HepG2 (cell line): ENCODE data around the gene PIANP. TPM values are rescaled to one million over a fixed set of nuclear protein-coding genes. Genes with fewer than 3 reads are reported as not detected.
A peak's percentile ranks its signal among the peaks of the same experiment; 100 is the strongest.

Experiments
- CREM ChIP-seq, 2 experiments: sonication (generic) in 1 of 2; formaldehyde crosslinking in 1 of 2; IDR thresholded peaks; 2 replicates each; pipeline versions ENCODE4 v1.4.0 to v1.6.1; 2016 to 2020; ENCODE audit warnings: antibody characterized with exemption in 1 of 2, mild to moderate bottlenecking in 1 of 2, missing genetic modification reagents in 1 of 2
- KLF9 ChIP-seq: IDR thresholded peaks from 2 replicates; pipeline ENCODE4 v1.6.1; 2016; ENCODE audit warnings: low read depth
- KMT2A ChIP-seq: sonication (generic); formaldehyde crosslinking; IDR thresholded peaks from 2 replicates; pipeline ENCODE4 v1.4.0; 2020; ENCODE audit warnings: missing genetic modification reagents
- MIER3 ChIP-seq: IDR thresholded peaks from 2 replicates; pipeline ENCODE4 v1.6.1; 2016; ENCODE audit warnings: missing compliant biosample characterization, borderline replicate concordance
- POLR2A ChIP-seq, 2 experiments: IDR thresholded peaks; 2 replicates each; pipeline ENCODE4 v1.6.1; 2011; ENCODE audit warnings: low read depth in 2 of 2, low read length in 2 of 2, mild to moderate bottlenecking in 1 of 2, moderate library complexity in 1 of 2; ENCODE audit not compliant: insufficient read depth in 1 of 2
- ZNF224 ChIP-seq: sonication (generic); formaldehyde crosslinking; IDR thresholded peaks from 2 replicates; pipeline ENCODE4 v1.5.0; 2020; ENCODE audit warnings: mild to moderate bottlenecking, missing genetic modification reagents
- ZNF263 ChIP-seq: sonication (generic); formaldehyde crosslinking; IDR thresholded peaks from 2 replicates; pipeline ENCODE4 v1.4.0; 2020; ENCODE audit warnings: missing genetic modification reagents
- ZNF274 ChIP-seq: sonication (generic); formaldehyde crosslinking; IDR thresholded peaks from 2 replicates; pipeline ENCODE4 v1.5.1; 2020; ENCODE audit warnings: mild to moderate bottlenecking, missing genetic modification reagents
- ZNF292 ChIP-seq: sonication (generic); formaldehyde crosslinking; IDR thresholded peaks from 2 replicates; pipeline ENCODE4 v1.8.1; 2022; ENCODE audit warnings: mild to moderate bottlenecking, low read depth, missing genetic modification reagents, borderline replicate concordance
- ZNF343 ChIP-seq: sonication (generic); formaldehyde crosslinking; IDR thresholded peaks from 2 replicates; pipeline ENCODE4 v1.4.0; 2020; ENCODE audit warnings: mild to moderate bottlenecking, missing genetic modification reagents
- ZNF383 ChIP-seq: sonication (generic); formaldehyde crosslinking; IDR thresholded peaks from 2 replicates; pipeline ENCODE4 v1.4.0; 2020; ENCODE audit warnings: missing genetic modification reagents, mild to moderate bottlenecking, borderline replicate concordance
- ZNF432 ChIP-seq: sonication (generic); formaldehyde crosslinking; IDR thresholded peaks from 2 replicates; pipeline ENCODE4 v1.5.0; 2020; ENCODE audit warnings: missing genetic modification reagents, mild to moderate bottlenecking, borderline replicate concordance
- ZNF713 ChIP-seq: sonication (generic); formaldehyde crosslinking; IDR thresholded peaks from 2 replicates; pipeline ENCODE4 v1.4.0; 2020; ENCODE audit warnings: mild to moderate bottlenecking, missing genetic modification reagents
- polyA plus RNA-seq, 8 experiments: library from polyadenylated mRNA; depleted of rRNA in 3 of 8; stranded (reverse) in 7 of 8; unstranded in 1 of 8; fragments of >200 nt; fragmentation: Illumina TruSeq in 4 of 8; extraction: Trizol in 4 of 8; gene quantifications; 2 replicates each; pipeline versions ENCODE4 v1.2.1 to v1.2.3, GENCODE V29; 2011 to 2016; ENCODE audit warnings: low read depth in 4 of 8, missing spikeins in 1 of 8, mixed read lengths in 1 of 8; ENCODE audit not compliant: insufficient read depth in 1 of 8
- total RNA-seq, 5 experiments: library from RNA; depleted of rRNA; stranded (reverse); fragments of >200 nt; fragmentation: Illumina TruSeq; extraction: Trizol; gene quantifications; 2 replicates each; pipeline ENCODE4 v1.2.3, GENCODE V29; 2016; ENCODE audit warnings: low read depth in 1 of 5
- TF ChIP-seq, protein P1 (sequence below): sonication (generic); formaldehyde crosslinking; IDR thresholded peaks from 2 replicates; pipeline ENCODE4 v1.4.0; 2020; ENCODE audit warnings: low read depth, mild to moderate bottlenecking, missing genetic modification reagents
- TF ChIP-seq, protein P2 (sequence below): sonication (generic); formaldehyde crosslinking; IDR thresholded peaks from 2 replicates; pipeline ENCODE4 v1.4.0; 2020; ENCODE audit warnings: mild to moderate bottlenecking, missing genetic modification reagents
- TF ChIP-seq, protein P3 (sequence below): sonication (generic); formaldehyde crosslinking; IDR thresholded peaks from 2 replicates; pipeline ENCODE4 v1.5.1; 2020; ENCODE audit warnings: mild to moderate bottlenecking, missing genetic modification reagents, borderline replicate concordance
- TF ChIP-seq, protein P4 (sequence below): sonication (generic); formaldehyde crosslinking; IDR thresholded peaks from 2 replicates; pipeline ENCODE4 v1.4.0; 2020; ENCODE audit warnings: missing genetic modification reagents

The PIANP gene
- total and polyA plus RNA-seq, 2 of the 13 experiments (the other 11 are each of a cell fraction or from before 2014, with no cell fraction given): not detected

DNA sequence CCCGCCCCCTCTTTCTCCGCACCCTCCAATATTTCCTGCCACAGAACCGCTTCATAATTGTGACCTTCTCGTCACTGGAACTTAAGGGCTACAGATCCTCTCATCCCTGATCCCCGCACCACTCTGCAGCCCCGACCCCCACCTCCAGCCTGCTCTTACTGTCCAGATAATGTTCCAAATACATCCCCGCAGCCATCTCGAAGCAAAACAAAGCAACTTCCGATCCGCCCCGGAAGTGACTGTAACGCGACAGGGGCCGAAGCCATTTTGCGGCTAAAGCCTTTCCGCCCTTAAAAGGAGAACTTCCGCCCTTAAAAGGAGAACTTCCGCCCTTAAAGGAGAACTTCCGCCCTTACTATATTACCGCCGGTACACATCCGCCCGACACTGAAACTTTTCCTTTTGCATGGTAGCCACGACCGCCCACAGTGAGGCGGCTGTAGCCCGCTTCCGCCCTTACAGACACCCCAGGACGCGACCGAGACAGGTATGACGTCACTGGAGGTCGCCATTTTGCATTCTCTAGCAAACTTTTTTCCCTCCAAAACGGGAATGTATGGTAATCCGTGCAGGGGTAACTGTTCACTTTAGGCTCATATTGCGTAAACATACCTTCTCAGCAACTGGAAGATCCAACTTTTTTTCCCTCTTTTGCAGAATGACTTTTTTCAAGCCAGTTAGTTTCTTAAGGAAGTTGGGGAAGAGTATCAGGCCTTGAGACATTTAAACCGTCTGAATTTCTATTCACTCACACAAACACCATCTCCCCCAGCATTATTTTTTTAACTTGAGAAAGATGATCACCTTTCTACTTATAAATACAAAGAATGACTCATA lies 37.5 kb downstream of the PIANP start, which contains the start of gene ING4 (continued):
- TF ChIP-seq MIER3 (CRISPR knock-in tag) (peak; percentile 79), ZNF383 (no peak), ZNF713 (CRISPR knock-in tag) (no peak), ZNF432 (CRISPR knock-in tag) (no peak), ZNF224 (CRISPR knock-in tag) (no peak), ZNF274 (CRISPR knock-in tag) (peak; percentile 68; the same call in 1 of the 2 replicates), KMT2A (CRISPR knock-in tag) (no peak; the same call in 1 of the 2 replicates), POLR2A (IDR thresholded peaks at IDR 0.05; ENCODE audit: insufficient read depth in 1 of 2, low read depth in 2 of 2, low read length in 2 of 2) (peak; percentile 42 to 52; a peak in 3 of 4 replicates), ZNF343 (CRISPR knock-in tag) (no peak), ZNF292 (CRISPR knock-in tag) (no peak), KLF9 (0 out of 2 replicates have a peak, but pooled peaks have one; percentile 42), CREM (IDR thresholded peaks at IDR 0.05) (peak; percentile 100), CREM (CRISPR knock-in tag; IDR thresholded peaks at IDR 0.05) (peak; percentile 82), ZNF263 (CRISPR knock-in tag) (no peak; the same call in 1 of the 2 replicates)
- TF ChIP-seq, protein P1, sequence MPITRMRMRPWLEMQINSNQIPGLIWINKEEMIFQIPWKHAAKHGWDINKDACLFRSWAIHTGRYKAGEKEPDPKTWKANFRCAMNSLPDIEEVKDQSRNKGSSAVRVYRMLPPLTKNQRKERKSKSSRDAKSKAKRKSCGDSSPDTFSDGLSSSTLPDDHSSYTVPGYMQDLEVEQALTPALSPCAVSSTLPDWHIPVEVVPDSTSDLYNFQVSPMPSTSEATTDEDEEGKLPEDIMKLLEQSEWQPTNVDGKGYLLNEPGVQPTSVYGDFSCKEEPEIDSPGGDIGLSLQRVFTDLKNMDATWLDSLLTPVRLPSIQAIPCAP (CRISPR knock-in tag): no peak
- TF ChIP-seq, protein P2, sequence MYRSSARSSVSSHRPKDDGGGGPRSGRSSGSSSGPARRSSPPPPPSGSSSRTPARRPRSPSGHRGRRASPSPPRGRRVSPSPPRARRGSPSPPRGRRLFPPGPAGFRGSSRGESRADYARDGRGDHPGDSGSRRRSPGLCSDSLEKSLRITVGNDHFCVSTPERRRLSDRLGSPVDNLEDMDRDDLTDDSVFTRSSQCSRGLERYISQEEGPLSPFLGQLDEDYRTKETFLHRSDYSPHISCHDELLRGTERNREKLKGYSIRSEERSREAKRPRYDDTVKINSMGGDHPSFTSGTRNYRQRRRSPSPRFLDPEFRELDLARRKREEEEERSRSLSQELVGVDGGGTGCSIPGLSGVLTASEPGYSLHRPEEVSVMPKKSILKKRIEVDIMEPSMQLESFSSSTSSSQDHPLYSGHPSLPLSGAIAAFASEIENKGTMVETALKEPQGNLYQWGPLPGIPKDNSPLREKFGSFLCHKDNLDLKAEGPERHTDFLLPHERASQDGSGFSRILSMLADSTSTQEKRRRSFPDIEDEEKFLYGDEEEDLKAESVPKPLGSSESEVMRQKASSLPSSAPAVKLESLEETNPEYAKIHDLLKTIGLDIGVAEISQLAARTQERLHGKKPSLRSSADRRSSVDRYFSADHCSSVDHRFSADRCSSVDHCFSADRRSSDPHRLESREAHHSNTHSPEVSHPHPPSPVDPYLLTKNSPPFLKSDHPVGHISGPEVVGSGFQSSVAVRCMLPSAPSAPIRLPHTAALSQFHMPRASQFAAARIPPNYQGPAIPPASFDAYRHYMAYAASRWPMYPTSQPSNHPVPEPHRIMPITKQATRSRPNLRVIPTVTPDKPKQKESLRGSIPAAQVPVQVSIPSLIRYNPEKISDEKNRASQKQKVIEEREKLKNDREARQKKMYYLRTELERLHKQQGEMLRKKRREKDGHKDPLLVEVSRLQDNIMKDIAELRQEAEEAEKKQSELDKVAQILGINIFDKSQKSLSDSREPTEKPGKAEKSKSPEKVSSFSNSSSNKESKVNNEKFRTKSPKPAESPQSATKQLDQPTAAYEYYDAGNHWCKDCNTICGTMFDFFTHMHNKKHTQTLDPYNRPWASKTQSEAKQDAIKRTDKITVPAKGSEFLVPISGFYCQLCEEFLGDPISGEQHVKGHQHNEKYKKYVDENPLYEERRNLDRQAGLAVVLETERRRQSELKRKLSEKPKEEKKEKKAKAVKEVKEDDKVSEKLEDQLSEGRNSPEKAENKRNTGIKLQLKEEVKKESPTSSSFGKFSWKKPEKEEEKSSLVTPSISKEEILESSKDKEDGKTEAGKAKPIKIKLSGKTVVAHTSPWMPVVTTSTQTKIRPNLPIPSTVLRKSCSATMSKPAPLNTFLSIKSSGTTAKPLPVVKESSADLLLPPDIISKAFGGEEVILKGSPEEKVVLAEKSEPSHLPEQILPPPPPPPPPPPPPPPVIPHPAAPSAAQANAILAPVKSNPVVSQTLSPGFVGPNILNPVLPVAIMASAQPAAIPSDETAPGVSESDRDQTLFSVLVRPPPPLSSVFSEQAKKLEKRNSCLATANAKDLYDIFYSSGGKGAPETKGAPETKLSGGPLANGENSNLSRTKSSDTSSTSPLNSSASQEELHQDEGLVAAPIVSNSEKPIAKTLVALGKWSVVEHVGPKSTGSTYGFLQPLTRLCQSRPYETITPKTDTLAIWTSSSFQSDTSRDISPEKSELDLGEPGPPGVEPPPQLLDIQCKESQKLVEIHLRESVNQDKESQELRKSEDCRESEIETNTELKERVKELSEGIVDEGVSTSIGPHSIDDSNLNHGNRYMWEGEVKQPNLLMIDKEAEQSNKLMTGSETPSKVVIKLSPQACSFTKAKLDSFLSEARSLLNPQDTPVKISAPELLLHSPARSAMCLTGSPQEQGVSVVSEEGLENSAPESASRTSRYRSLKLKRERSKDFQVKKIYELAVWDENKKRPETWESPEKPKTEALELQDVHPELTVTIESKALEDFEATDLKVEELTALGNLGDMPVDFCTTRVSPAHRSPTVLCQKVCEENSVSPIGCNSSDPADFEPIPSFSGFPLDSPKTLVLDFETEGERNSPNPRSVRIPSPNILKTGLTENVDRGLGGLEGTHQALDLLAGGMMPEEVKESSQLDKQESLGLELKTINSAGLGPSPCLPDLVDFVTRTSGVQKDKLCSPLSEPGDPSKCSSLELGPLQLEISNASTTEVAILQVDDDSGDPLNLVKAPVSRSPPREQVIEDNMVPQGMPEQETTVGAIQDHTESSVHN: no peak
- TF ChIP-seq, protein P3, sequence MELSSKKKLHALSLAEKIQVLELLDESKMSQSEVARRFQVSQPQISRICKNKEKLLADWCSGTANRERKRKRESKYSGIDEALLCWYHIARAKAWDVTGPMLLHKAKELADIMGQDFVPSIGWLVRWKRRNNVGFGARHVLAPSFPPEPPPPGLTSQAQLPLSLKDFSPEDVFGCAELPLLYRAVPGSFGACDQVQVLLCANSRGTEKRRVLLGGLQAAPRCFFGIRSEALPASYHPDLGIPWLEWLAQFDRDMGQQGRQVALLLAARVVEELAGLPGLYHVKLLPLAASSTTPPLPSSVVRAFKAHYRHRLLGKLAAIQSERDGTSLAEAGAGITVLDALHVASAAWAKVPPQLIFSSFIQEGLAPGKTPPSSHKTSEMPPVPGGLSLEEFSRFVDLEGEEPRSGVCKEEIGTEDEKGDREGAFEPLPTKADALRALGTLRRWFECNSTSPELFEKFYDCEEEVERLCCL (CRISPR knock-in tag): no peak
- TF ChIP-seq, protein P4, sequence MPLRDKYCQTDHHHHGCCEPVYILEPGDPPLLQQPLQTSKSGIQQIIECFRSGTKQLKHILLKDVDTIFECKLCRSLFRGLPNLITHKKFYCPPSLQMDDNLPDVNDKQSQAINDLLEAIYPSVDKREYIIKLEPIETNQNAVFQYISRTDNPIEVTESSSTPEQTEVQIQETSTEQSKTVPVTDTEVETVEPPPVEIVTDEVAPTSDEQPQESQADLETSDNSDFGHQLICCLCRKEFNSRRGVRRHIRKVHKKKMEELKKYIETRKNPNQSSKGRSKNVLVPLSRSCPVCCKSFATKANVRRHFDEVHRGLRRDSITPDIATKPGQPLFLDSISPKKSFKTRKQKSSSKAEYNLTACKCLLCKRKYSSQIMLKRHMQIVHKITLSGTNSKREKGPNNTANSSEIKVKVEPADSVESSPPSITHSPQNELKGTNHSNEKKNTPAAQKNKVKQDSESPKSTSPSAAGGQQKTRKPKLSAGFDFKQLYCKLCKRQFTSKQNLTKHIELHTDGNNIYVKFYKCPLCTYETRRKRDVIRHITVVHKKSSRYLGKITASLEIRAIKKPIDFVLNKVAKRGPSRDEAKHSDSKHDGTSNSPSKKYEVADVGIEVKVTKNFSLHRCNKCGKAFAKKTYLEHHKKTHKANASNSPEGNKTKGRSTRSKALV (CRISPR knock-in tag): no peak
